Left kidney (tissue), 2 donors: ENCODE results near the gene PLXNB1. TPM values are rescaled to one million over a fixed set of nuclear protein-coding genes. Genes with fewer than 3 reads are reported as not detected.
A peak's percentile ranks its signal among the peaks of the same experiment; 100 is the strongest.
"Not testable (repeated sequence)": the region's sequence is repeated elsewhere in the genome, so short reads cannot be mapped to it uniquely, and the experiment has no call there.

Experiments used
- DNase-seq: peaks from one replicate; pipeline ENCODE4 v3.0.0-alpha.2; 2013
- polyA plus RNA-seq: library from polyadenylated mRNA; unstranded; fragments of 120-200 nt; gene quantifications from one replicate; pipeline ENCODE4 v1.2.1, GENCODE V29; 2013; ENCODE audit not compliant: insufficient read length

PLXNB1 gene
- polyA plus RNA-seq, 1 donor = 222 TPM

GRCh38 chr3:48466386-48467109 lies 36.7 kb upstream of the PLXNB1 start:
- DNase-seq = no peak

- DNase-seq = peak; percentile 97
Observed at GRCh38 chr3:48465531-48466378, 35.9 kb upstream of the PLXNB1 start.

- DNase-seq = no peak
Observed at GRCh38 chr3:48465237-48465530, 35.3 kb upstream of the PLXNB1 start.

DNA sequence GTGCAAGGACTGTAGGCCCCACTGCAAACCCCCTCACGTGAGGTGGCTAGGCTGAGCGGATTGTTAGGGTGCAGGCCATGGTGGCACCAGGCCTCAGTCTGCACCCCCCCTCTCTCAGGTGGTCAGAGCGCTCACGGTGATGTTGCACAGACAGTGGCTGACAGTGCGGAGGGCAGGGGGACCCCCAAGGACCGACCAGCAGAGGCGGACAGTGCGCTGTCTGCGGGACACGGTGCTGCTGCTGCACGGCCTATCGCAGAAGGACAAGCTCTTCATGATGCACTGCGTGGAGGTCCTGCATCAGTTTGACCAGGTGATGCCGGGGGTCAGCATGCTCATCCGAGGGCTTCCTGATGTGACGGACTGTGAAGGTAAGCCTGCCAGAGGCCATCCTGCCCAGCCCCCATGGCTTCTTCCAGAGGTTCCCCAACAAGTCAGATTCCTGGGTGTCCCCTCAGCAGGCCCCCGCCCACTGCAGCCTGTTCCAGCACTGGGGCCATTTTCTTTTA lies 34.9 kb upstream of the PLXNB1 start:
- DNase-seq = no peak

DNA sequence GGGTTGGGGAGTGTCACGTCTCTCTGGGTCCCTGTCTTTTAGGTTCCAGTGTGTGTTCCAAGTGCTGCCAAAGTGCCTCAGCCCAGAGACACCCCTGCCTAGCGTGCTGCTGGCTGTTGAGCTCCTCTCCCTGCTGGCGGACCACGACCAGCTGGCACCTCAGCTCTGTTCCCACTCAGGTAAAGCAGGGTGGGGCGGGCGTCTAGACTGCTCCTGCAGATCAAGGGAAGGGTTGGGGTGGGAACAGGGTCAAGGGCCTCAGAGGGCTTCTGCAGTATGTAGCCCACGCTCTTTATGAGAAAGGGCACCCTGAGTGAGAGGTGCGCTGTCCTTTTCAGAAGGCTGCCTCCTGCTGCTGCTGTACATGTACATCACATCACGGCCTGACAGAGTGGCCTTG lies 33.8 kb upstream of the PLXNB1 start:
- DNase-seq = no peak

GRCh38 chr3:48461767-48462166 lies 31.9 kb upstream of the PLXNB1 start:
- not testable (repeated sequence) for DNase-seq

GRCh38 chr3:48460517-48460902 lies 30.6 kb upstream of the PLXNB1 start:
- DNase-seq = no peak

DNA sequence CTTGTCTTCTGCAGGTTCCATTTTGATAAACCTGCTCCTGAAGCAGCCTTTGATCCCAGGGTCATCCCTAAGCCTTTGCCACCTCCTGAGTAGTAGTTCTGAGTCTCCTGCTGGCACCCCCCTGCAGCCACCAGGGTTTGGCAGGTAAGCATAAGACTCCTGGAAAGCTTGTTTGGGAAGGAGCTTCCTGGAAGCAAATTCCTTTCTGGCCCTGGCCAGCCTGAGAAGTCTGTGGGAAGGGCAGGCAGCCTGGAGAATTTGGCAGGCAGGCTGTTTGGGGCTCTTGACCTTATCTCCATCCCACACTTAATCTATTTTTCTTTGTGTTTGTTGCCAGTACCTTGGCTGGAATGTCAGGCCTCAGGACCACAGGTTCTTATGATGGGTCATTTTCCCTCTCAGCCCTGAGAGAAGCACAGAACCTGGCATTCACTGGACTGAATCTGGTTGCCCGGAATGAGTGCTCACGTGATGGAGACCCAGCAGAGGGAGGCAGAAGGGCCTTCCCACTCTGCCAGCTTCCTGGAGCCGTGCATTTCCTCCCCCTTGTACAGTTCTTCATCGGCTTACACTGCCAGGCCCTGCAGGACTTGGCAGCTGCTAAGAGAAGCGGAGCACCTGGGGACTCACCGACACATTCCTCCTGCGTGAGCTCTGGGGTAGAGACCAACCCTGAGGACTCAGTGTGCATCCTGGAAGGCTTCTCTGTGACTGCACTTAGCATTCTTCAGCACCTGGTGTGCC lies 30.1 kb upstream of the PLXNB1 start:
- DNase-seq = no peak

DNA sequence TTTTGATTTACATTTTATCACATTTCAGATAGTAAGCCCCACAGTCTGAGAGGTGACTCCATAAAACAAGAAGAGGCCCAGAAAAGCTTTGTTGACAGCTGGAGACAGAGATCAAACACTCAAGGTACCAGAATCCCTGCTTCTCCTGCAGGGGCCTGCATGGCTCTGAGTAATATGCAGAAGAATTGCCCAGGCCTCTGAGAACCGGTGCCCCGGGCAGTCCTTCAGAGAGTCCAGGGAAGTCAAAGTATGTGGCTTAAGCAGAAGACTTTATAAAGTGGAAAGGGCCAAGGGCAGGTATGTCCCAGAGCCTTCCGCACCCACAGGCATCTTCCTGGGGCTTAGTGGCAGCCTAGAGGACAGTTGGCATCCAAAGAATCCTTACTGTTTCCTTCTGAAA lies 29.4 kb upstream of the PLXNB1 start:
- DNase-seq = no peak

GRCh38 chr3:48456456-48456855 lies 26.6 kb upstream of the PLXNB1 start:
- DNase-seq = no peak

DNA sequence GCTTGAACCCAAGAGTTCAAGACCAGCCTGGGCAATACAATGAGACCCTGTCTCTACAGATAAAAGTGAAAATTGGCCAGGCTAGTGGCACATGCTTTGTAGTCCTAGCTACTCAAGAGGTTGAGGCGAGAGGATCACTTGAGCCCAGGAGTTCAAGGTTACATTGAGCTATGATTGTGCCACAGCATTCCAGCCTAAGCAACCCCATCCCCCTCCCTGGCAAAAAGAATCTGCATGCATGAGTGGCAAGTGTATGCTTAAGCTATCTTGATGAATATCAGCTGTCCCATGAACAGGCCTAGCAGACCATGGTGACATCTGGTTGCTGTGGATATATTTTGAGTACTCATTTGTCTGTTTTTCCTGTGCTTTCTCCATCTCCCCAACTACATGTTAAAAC lies 21.4 kb upstream of the PLXNB1 start:
- DNase-seq = no peak

- DNase-seq = peak; percentile 86
Observed at GRCh38 chr3:48446425-48447193, 16.7 kb upstream of the PLXNB1 start, which contains the start of gene ATRIP. TSS of gene ATRIP (plus strand) at chr3:48446737. CDS start at chr3:48446846, 109 bp downstream.

GRCh38 chr3:48446043-48446424 lies 16.1 kb upstream of the PLXNB1 start:
- DNase-seq = no peak

- no peak for DNase-seq
Observed at GRCh38 chr3:48445277-48445882, 15.5 kb upstream of the PLXNB1 start.

DNA sequence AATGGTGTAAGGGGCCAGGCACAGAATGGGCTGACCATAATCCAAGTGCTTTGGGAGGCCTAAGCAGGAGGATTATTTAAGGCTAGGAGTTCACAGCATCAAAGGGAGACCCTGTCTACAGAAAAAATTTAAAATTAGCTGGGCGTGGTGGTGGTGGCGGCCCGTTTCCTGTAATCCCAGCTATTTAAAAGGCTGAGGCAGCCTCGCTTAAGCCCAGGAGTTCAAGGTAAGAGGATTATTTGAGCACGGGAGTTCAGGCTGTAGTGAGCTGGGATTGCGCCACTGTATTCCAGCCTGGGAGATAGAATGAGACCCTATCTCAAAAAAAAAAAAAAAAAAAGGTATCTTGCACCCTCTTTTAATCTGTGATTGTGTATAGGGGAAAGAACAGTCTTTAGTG lies 12.1 kb upstream of the PLXNB1 start:
- DNase-seq = no peak

- DNase-seq = no peak
Observed at GRCh38 chr3:48440590-48440958, 10.7 kb upstream of the PLXNB1 start.

- peak; percentile 97 for DNase-seq
Observed at GRCh38 chr3:48439820-48440589, 10.1 kb upstream of the PLXNB1 start, which contains the start of the genes CCDC51 and TMA7. TSS of gene CCDC51 (minus strand) at chr3:48440119. CDS start at chr3:48435128, 4,991 bp downstream. TSS of gene TMA7 (plus strand) at chr3:48440257. CDS start at chr3:48440297, 40 bp downstream.

- no peak for DNase-seq
Observed at GRCh38 chr3:48437812-48438211, 7.9 kb upstream of the PLXNB1 start.

GRCh38 chr3:48436855-48437254 lies 7.0 kb upstream of the PLXNB1 start:
- no peak for DNase-seq

DNA sequence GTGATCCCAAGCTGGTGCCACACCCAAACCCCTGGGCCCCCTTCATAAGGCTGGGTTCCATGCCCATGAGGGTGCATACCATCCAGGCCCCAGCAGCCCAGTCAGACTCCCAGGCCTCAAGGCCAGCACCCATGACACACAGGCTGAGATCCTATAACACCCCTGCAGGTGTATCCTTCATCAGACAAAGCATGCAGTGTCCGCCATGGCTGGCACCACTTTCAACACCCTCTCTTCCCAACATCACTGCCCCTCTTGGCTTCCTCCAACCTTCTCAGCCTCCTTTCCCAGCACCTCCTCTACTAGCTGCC lies 6.5 kb upstream of the PLXNB1 start:
- DNase-seq = no peak
